ENCODE measurements around the gene MUCL1. TPM values are rescaled to one million over a fixed set of nuclear protein-coding genes. Genes with fewer than 3 reads are reported as not detected.

Gene MUCL1
- total and polyA plus RNA-seq, 2 of the 13 experiments (the other 11 are each of a cell fraction or from before 2014, with no cell fraction given): not detected

DNA sequence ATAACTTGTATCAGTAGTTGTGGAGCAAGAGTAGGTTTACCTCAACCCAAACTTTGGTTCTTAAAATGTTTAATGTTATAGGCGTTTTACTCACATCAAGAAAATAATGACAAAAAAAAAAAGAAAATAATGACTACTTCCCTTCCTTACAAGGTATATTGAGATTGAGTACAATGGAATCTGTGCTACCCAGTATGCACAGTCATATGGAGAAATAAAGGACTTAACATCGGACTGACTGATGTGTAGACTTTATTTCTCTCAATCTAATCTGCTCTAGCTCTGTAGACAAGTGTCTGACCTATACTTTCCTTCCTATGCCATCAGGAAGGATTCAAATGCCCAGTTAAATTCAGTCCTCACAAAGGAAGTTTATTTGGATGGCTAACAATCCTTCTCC is 14.4 kb downstream of the MUCL1 start:
- POLR2A ChIA-PET: no interaction called here
- Histone ChIP-seq H3K4me2 (ENCODE audit: low read depth, low read length) (no peak overlapping the region), H3K4me1 (ENCODE audit: insufficient read depth, low read length) (no peaks in the 10 kb centered on the region), H4K20me1 (ENCODE audit: insufficient read depth, low read length) (no peaks in the 10 kb centered on the region), H3K9me3 (ENCODE audit: low read length) (no peaks in the 10 kb centered on the region), H3K9ac (ENCODE audit: insufficient read depth, low read depth, low read length) (no peak overlapping the region), H3K79me2 (ENCODE audit: insufficient read depth, low read length) (no peaks in the 10 kb centered on the region), H3K27me3 (ENCODE audit: control insufficient read depth in 1 of 2, insufficient read depth in 2 of 2, low read length in 2 of 2) (no peaks in the 10 kb centered on the region; a peak in 1 of 5 replicates), H3K27ac (ENCODE audit: extremely low read length, insufficient read depth, low read length) (no peak overlapping the region), H2AFZ (ENCODE audit: low read length) (no peak overlapping the region), H3K4me3 (replicated peaks in 1 of 3; ENCODE audit: insufficient read depth in 1 of 3, low read depth in 2 of 3, low read length in 3 of 3) (no peak overlapping the region), H3K36me3 (replicated peaks in 1 of 2; ENCODE audit: control insufficient read depth in 1 of 2, insufficient read depth in 2 of 2, low read length in 2 of 2) (no peaks in the 10 kb centered on the region)
- TF ChIP-seq GABPA (IDR thresholded peaks at IDR 0.05; ENCODE audit: low read depth, low read length) (no peak), GABPA (CRISPR knock-in tag; IDR thresholded peaks at IDR 0.05; ENCODE audit: low read depth) (no peak), SP2 (CRISPR knock-in tag; IDR thresholded peaks at IDR 0.05) (no peak), ZNF749 (CRISPR knock-in tag; IDR thresholded peaks at IDR 0.05; ENCODE audit: borderline replicate concordance) (no peak), ZFP41 (CRISPR knock-in tag; IDR thresholded peaks at IDR 0.05; ENCODE audit: borderline replicate concordance) (no peak), TRIM22 (IDR thresholded peaks at IDR 0.05) (no peak), TP53 (CRISPR knock-in tag; conservative IDR thresholded peaks at IDR 0.05) (no peak), ZSCAN25 (CRISPR knock-in tag; IDR thresholded peaks at IDR 0.05) (no peak), ARNTL (CRISPR knock-in tag; IDR thresholded peaks at IDR 0.05) (no peak), MLLT10 (CRISPR knock-in tag; IDR thresholded peaks at IDR 0.05) (no peak), ZNF530 (CRISPR knock-in tag; IDR thresholded peaks at IDR 0.05; ENCODE audit: low read depth) (no peak)
- TF ChIP-seq, protein P1, sequence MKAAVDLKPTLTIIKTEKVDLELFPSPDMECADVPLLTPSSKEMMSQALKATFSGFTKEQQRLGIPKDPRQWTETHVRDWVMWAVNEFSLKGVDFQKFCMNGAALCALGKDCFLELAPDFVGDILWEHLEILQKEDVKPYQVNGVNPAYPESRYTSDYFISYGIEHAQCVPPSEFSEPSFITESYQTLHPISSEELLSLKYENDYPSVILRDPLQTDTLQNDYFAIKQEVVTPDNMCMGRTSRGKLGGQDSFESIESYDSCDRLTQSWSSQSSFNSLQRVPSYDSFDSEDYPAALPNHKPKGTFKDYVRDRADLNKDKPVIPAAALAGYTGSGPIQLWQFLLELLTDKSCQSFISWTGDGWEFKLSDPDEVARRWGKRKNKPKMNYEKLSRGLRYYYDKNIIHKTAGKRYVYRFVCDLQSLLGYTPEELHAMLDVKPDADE (CRISPR knock-in tag; IDR thresholded peaks at IDR 0.05): no peak
- 0% methylated on average over 2 of the region's 2 CpGs for WGBS (ENCODE audit: low lambda C conversion rate)
- DNase-seq (ENCODE audit: low spot score) (no peak), ATAC-seq (no peak), FAIRE-seq (no peak)
- BruUV-seq (replicated peaks): no TSS peak
- intact Hi-C loops (cut with micrococcal nuclease; ENCODE audit: unreplicated experiment): no loop called here
- CTCF ChIA-PET (ENCODE audit: low intra/inter-chr PET ratio, low total read pairs): no interaction called here
- in situ Hi-C loops (cut with HindIII; ENCODE audit: extremely low pct_ligation_motif_present, low pct_unique_long_range_greater_than_20kb): no loop called here

All from HepG2 (cell line).